NCI-H524 (cell line): ENCODE data around the gene PPM1H.
"Not testable (repeated sequence)": the region's sequence is repeated elsewhere in the genome, so short reads cannot be mapped to it uniquely, and the experiment has no call there.

Experiments
- DNase-seq, 2 experiments: peaks; one replicate each; lab custom pipeline; 2025; lab: John Stamatoyannopoulos, UW

The PPM1H gene

DNA sequence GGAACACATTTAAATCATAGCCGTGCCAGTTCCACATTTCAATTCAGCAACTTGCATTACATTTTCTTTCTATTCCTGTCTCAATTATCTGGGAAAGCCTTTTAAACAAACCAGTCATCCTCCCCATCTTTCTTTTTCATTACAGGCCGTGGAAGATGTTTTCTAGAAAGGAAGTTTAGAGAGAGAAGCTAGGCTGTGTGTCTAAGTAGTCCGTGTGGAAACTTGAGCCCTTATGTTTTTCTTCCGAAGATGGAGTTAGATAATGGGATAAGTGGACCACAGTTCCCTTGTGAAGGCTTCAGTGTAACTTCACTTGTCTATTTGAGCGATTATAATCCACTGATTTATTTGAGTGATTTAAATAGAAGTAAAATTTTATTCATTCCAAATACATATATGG is 12.4 kb upstream of the PPM1H start:
- no peak for DNase-seq

DNA sequence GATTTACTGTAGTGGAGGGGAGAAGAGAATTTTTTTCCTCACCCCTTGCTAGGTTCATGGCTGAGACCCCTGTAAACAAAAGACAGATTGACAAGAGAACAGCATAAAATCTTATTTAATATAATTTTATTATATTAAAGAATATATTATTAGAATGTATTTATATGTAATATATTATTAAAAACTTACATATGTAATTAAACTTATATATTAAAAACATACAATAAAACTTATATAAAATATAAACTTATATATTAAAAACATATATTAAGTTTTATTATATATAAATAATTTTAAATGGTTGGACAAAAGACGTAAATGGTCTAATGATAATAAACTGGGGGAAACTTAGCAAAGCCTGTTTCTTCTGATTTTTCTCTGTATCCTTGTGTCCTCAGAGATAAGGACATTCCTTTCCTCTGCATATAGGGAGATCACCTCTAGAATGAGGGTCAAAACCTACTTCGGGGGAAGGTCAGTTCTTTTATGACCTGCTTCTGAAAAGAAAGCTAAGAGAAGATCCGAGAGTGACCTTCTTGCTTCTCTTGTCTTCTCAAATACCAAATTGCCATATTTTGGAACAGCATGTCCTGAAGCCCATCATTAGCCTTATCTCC is 8.9 kb upstream of the PPM1H start:
- no peak for DNase-seq

DNA sequence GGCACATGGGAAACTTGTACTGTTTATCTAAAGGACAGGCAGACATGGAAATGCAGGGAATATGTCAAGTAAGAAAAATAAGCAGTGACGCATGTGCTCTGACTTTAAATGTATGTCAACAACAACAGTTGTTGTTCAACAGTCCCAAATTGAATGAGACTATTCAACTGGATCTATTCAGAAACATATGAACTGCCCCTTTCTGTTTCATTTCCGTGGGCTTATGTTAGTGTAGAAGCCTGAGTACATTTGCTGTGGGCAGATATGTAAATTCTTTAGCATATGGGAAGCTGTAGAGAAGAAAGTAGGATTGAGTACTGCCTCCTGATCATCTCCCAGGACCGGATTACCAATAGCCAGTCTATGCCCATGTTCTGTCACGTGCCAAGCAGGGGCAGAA is 7.4 kb upstream of the PPM1H start:
- not testable (repeated sequence) for DNase-seq

DNA sequence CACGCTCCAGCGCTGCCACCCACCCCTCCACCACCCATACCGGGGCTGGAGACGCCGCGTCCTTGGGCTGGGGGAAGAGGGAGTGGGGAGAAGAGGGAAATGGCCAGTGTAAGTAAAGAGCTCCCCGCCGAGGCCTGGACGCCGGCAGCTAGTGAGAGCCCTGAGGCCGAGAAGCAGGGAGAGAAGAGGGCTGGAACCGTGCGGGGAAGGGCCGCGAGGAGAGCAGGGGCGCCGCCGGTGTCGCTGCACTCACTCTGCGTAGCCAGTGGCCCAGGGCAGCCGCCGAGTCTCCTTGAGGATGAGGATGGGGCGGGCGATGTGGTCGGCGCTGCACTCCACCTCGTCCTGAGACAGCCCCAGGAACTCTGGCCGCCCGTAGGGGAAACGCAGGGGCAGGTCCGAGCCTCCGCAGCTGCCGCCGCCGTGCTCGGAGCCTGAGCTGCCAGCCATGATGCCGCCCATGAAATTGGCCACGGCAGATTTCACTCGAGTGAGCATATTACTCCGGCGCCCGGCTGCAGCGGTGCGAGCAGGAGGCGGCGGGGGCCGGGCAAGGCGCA is 631 bp downstream of the PPM1H start:
- DNase-seq: peak; percentile 18 to 36

DNA sequence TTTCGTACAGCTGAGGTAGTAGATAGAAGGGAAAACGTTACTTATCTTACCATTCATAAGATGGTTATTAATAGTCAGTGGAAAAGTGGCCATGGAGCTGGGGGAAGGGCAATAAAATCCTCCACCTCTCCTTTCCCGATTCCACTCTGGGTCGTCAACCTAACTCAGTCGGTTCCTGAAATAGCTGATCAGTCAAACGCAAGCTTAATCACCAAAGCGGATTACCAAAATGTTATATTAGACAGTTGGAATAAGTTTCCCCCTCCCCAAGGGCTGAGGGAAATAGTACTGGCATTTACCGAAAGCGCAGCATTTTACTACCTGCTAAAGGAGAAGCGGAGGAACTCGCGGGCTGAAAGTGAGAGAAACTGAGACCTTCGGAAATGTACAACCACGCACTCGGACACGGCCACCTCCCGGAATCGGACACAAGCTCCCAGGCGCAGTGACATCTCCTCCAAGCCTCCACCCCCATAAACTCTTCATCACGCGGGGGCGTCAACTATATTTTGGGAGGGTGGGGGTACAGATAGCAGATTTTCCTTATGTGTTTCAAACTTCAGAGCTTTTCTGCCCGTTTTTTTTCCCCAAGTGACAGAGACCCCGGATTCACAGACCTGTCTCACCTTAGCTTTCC is 1.2 kb downstream of the PPM1H start:
- no peak for DNase-seq

DNA sequence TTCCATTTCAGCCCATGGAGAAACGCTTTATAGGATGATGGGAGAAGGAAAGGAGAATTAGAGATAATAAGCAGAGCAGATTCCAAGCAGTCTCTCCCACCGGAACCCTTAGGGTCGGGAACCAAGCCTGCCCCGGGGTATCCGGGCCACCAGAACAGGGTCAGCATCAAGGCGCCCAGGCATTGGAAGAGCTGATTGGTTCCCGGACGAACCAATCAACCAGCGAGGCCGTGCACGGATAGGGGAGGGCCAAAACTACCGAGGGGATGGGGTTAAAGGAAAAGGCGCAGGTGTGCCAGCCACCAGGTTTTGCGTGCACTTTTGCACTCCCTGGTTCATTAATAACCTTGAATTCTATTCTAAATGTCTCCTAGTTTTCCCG is 1.7 kb downstream of the PPM1H start:
- DNase-seq: peak; percentile 26 to 65

DNA sequence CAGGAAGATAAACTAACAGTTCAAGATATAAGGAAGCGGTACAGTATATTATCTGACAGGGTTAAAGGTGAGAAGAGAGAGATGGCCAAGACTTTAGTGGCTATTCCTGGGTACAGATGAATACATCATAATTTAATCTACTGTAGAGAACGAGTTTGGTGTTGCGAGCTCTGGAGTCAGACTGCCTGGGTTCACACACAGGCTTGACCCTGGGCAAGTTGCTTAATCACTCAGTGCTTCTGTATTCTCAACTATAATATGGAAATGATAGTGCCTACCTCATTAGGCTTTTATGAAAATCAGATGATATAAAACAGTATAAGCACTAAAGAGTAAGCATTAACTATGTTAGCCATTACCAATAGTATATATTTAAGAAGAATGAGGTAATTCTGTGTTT is 3.5 kb downstream of the PPM1H start:
- DNase-seq: no peak

DNA sequence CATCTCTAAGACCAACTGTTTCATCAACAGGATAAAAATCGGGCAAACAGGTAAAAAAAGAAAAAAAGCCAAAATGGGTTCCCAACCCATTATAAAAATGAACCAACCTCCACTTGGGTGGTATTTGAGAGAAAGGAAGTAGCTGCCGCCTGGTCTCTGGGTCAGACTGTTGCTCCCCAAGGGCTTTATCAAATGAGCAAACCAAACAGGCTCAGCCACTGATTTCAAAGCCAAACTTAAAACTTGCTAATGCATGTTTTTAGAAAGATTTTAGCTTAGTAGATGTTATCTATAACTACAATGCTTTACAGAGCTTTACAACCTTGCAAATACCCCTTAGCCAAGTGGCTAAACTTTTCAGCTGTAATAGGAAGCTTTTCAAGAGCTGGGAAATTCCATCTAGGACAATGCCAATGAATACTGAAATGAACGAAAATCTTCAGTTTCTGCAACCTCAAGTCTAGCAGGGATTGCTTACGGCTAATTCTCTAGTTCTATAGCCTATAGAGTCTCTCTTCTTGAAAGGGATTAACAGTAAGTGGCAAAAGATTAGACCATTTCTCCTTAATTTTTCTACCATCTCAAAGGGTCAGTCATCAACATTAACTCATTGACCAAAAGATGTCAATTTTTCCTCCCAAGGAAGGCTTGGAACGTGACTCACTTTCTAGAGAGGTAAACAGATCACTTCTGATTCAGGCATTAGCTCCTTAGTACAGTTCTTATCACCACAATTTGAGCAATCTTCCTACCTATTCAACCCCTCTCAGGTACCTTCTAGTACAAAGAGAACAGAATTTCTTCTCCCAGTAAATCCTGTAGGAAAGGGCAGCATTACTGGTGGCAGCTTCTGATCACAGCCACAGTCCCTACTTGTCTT is 4.2 kb downstream of the PPM1H start:
- DNase-seq: no peak

DNA sequence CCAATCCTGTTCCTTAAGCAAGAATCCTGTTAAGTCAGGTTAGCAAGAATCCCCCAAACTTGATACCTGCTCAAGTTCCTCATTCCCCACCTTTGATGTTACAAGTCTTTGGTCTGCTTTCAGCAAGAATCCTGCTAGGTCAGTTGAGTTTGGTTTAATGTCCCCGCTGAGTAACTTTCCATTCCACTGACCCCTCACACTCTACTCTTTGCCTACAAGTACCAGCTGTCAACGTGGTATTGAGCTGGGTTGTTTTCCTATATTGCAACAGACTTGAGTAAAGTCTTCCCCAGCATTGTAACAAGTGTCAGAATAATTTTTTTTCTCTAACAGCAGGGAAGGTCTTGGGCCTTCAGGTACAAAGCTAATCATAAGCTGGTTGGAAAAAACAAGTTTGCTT is 6.3 kb downstream of the PPM1H start:
- DNase-seq: no peak

DNA sequence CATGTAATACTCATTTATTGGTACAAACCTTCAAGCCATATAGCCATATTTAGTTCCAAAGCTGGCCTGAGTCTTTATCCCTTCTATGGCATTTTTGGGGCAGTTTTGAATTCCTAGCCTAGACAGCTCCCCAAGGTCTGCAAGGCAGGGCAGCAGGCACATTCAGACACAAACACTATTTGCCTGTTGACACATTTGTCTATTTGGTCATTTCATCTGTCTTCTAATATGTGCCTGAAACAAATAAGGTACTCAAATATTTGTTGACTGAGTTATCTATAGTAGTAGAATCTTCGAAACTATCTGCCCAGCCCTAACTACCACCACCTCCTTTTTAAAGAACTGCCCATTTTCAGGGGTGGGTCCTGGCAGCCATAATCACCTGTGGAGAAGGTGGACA is 9.3 kb downstream of the PPM1H start:
- no peak for DNase-seq

DNA sequence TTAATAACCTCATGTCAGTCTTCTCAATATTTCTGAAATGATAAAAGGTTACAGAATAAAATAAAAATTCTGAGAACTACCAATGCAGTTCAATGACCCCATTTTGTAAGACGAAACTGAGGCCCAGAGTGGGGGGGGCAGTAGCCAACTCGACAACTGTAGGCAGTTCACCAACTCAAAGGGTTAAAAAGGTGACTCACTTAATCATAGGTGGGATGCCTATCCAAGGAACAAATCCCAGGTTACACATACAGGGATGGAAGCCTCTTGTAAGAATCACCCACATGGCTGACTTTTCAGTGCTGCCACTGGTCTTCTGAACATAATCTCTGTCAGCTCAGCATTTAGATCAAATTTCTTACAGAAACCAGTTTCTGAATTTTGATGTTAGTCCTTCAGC is 10.9 kb downstream of the PPM1H start:
- DNase-seq: no peak

DNA sequence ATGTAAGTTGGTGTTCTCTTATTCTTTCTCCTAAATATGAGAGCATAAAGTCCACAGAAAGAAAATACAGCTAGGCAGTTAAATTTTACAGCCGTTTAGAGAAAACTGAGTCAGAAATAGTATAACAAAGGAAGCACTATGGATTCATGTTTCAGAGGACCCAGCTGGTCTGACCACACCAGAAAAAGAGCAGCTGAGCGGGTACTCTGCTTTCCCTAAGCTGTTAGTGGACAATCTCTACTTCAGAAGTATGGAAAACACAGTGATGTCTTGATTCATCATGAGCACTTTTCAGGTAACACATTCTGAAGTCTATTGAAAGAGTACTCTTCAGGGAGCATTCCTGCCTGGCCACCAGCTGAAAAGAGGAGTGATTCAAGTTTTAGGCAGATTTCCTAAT is 12.4 kb downstream of the PPM1H start:
- no peak for DNase-seq

DNA sequence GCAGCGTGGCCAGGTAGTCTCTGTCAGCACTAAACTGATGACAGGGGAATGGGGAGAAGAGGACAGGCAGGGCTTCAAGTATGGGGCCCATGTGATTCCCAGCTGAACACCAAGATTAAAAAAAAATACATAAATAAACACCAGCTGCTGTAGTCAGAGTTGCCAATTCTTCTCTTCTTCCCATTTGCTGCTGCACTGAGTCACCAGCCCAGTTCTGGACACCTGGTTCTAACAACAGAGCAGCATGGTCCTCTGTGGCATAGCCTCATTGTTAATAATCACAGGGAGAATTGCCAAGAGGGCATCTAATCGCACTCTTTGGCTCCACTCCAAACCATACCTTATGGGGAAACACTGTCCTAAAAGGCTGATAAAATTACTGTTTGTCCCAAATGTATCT is 15.1 kb downstream of the PPM1H start:
- peak; percentile 76 to 89 for DNase-seq

DNA sequence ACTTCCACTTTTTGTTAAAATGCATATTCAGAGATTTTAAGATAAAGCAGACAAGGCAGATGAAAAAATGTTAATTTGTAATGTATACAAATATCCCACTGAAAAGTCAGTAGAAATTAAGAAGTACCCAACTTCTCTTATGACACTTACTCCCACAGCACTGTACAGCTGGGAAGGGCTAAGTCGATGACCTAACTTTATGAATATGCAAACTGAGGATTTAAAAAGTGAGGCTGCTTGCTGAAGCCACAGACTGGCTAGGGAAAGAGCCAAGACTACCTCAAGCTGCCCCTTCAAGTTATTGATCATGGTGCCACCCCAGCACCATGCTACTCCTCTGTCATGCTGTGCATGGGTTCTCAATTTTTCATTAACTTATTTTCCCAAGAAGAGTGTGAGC is 17.0 kb downstream of the PPM1H start:
- peak in 1 of 2 experiments; percentile 17 for DNase-seq

DNA sequence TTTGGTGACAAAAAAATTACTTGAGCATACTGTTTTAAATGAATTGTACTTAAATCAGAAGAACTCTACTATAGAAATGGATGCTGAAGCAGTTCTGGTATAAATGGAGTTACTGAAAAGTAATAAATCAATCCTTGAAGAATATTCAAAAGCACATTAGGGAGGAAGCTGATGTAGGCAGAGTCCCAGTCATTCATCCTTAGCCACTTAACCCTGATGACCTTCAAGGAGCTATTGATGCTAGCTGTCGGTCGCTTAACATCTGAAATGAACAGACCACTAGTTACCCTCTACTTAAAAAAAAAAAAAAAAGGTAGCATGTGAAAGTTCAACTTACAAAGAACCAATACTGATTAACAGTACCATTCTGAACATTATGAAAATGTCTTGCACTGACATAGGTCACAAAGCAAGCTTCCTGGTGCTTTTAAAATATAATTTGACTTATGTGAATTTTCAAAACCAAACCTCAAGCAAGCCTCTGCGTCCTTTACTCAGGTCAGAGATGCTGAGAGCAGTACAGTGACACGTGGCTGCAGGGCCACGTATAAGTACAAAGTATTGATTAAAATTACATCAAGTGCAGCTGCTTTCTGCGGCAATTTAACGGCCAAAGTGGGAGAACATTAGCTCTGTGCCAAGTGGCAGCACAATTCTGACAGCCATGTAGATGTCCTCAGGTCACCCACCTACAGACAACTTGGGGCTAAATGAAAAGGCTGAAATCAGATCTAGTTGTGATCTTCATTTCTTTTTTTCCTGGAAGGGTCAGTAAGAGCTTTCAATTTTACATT is 18.1 kb downstream of the PPM1H start:
- peak in 1 of 2 experiments; percentile 19 for DNase-seq

DNA sequence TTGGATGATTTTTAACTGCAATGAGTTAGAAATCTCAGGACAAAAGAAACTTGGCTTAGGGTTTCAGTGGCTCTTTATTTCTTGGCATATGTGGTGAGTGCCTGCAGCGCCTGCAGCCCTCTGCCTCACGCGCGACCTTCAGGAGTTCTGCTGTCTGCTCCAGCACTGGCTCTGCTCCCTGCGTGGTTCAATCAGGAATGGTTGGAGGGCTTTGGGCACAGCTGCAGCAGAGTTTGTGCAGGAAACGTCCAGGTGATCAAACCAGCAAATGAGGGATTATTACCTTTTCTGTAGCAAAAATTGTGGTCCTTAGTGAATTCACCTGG is 19.8 kb downstream of the PPM1H start:
- DNase-seq: no peak

DNA sequence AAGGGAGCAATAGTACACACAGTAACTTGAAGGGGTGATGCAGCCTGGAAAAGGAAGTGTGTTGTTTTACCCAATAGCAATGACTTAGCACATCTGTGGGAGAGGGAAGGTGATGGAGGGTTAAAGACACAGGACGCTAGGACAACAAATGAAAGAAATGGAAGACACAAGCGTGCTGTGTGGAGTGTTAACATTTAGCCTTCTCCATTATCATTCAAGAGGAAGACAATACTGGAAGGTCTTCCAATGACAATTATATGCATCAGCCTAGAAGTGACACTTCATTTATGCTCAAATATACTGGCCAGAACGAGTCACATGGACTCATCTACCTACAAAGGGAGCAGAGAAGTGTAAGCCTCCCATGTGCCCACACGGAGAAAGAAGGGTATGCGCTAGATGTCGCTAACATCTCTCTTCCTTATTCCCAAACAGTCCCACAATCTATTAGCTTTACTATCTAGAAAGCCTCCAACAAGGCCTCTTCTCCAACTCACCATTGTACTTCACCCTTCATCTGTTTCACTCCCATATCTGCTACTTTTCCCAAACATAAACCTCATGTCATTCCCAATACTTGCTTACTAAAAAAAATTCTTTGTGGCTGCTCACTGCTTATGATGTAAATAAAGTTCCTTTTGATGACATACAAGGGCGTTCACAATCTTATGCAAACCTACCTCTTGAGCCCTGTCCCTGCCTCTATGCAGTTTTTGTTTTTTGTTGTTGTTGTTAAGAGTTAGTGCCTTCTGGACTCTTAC is 20.3 kb downstream of the PPM1H start:
- no peak for DNase-seq

DNA sequence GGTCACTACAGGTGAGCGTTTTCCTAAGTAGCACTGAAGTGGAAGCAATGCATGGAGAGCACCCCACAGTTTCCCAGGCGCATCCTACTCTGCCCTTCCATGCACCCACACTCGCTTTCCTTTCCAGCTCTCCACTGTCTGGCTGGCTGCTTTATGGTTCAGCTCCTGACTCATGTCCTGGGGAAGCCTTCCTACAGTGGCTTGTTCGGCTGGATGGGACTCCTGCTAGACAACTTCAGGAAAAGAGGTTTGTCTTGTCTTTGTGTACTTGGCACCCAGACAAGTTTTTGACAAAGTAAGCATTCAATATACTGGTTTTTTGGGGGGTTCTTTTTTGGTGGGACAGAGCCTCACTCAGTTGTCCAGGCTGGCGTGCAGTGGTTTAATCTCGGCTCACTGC is 21.6 kb downstream of the PPM1H start:
- DNase-seq: no peak

DNA sequence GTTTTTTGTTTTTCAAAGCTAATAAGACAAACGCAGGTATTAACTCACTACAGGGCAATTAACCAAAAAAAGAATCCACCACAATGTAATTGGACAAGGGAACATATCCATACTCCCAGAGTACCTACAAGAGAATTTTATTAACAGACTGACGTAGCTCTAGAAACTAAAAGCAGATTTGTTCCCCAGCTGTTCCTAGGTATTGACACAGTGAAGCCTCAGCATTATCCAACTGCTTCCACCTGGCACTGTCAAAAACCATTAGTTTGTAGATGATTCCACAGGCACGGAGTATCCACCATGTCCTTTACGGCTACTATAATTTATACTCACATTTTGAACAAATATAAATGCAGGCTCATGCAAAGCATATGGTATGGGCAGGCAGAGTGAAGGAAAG is 22.3 kb downstream of the PPM1H start:
- peak in 1 of 2 experiments; percentile 82 for DNase-seq

DNA sequence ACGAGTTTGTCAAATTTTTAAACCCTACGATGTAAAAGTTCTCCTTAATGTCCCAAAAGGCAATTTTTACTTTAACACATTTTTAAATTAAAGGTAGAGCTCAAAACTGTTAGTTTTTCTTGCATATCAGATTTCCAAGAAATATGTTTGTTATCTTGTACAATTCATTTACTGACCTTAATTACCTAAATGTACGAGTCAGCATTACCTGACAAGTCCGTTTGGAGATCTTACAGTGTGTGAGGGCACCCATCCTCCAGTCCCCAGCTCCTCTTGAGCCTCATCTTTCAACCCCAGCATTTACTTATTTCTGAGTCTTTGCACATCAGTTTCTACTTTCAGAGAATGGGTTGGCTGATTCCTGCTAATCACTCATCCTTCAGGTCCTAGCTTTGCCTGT is 23.7 kb downstream of the PPM1H start:
- no peak for DNase-seq

DNA sequence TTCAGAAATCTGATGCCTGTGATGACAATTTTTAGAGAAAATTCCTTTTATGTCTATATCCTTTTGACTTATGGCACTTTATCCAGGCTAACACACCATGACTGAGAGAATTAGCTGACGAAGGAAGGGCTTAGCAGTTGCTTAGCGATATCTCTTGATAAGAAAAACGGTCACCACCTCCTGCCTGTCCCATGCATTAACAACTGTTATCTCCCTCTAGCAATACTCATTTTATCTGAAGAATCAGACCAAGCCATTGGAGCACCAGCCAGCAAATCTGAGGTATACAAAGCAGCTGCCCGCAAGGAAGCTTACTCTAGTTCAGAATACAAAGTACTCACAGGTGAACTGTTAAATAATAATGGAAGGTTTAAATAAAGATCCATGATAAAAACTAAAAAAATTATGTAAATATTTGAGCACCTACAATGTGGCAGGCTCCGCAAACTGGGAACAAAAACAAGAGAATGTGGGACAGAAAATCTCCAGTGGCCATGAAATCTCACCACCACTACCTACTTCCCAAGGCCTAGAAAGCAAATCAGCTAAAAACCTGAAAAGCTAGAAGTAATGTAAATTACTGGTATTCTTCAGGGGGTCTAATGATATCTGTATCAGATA is 24.3 kb downstream of the PPM1H start:
- no peak for DNase-seq
